Measurements from ENCODE around the gene RASGRP4. TPM values are rescaled to one million over a fixed set of nuclear protein-coding genes. Genes with fewer than 3 reads are reported as not detected.

Gene RASGRP4
- polyA plus RNA-seq, 1 donor = 1.5 TPM

- Histone ChIP-seq H3K4me1 (ENCODE audit: control insufficient read depth, insufficient read depth, low read length) (no peaks in the 10 kb centered on the region), H3K9me3 (ENCODE audit: control insufficient read depth, low read depth, low read length) (peaks cover 4% of the 10 kb centered on the region), H3K27ac (ENCODE audit: low read length) (no peak overlapping the region), H3K27me3 (ENCODE audit: control insufficient read depth, insufficient read depth, low read length) (no peaks in the 10 kb centered on the region), H3K36me3 (ENCODE audit: control insufficient read depth, insufficient read depth, low read length) (no peaks in the 10 kb centered on the region), H3K4me3 (ENCODE audit: low read length) (no peak overlapping the region)
- no CpG with 5 or more reads among the region's 9 CpGs for WGBS (ENCODE audit: insufficient coverage, low lambda C conversion rate)
- DNase-seq = no peak
Measured at GRCh38 chr19:38448225-38448624, 22.2 kb upstream of the RASGRP4 start.

DNA sequence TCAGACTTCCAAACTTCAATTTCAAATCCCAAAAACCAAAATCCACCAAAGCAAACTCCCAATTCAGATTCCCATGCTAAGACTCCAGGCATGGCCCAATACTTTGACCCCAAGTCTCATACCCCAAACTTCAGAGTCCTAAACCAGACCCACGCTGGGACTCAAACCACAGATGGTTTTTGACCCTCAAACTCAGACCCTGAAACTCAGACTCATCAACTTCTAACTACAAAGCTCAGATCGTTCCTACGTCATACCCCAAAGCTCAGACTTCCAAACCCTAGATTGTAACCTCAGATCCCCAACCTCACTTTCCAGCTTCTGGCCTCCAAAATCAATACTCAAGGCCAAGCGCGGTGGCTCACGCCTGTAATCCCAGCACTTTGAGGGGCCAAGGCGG, 19.3 kb upstream of the RASGRP4 start:
- H3K4me1 ChIP-seq (ENCODE audit: control insufficient read depth, insufficient read depth, low read length) = no peaks in the 10 kb centered on the region
- H3K4me3 ChIP-seq (ENCODE audit: low read length) = no peak overlapping the region
- no peaks in the 10 kb centered on the region for H3K36me3 ChIP-seq (ENCODE audit: control insufficient read depth, insufficient read depth, low read length)
- H3K27me3 ChIP-seq (ENCODE audit: control insufficient read depth, insufficient read depth, low read length) = no peaks in the 10 kb centered on the region
- no peaks in the 10 kb centered on the region for H3K9me3 ChIP-seq (ENCODE audit: control insufficient read depth, low read depth, low read length)
- DNase-seq = no peak
- no CpG with 5 or more reads among the region's 7 CpGs for WGBS (ENCODE audit: insufficient coverage, low lambda C conversion rate)
- no peak overlapping the region for H3K27ac ChIP-seq (ENCODE audit: low read length)

DNA sequence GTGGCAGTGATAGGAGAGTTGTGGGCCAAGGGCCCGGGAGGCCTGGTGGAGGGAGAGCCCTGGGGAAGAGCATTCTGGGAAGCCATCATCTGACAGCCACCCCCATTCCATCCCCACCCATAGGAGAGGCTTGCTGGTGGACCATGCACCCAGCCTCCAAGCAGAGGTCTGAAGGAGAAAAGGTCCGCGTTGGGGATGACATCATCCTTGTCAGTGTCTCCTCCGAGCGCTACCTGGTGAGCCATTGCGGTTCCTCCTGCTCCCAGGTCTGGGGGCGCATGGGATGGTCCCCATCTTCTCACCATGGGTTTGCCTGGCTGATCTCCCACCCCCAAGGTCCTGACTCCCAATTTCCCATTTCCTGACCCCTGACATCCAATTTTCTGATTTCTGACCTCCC, 18.0 kb upstream of the RASGRP4 start:
- no peak for DNase-seq
- H3K4me3 ChIP-seq (ENCODE audit: low read length) = no peak overlapping the region
- H3K4me1 ChIP-seq (ENCODE audit: control insufficient read depth, insufficient read depth, low read length) = no peaks in the 10 kb centered on the region
- whole genome bisulfite sequencing (ENCODE audit: insufficient coverage, low lambda C conversion rate) = 90% methylated on average over 2 of the region's 7 CpGs
- no peaks in the 10 kb centered on the region for H3K36me3 ChIP-seq (ENCODE audit: control insufficient read depth, insufficient read depth, low read length)
- H3K27ac ChIP-seq (ENCODE audit: low read length) = no peak overlapping the region
- no peaks in the 10 kb centered on the region for H3K27me3 ChIP-seq (ENCODE audit: control insufficient read depth, insufficient read depth, low read length)
- H3K9me3 ChIP-seq (ENCODE audit: control insufficient read depth, low read depth, low read length) = no peaks in the 10 kb centered on the region

DNA sequence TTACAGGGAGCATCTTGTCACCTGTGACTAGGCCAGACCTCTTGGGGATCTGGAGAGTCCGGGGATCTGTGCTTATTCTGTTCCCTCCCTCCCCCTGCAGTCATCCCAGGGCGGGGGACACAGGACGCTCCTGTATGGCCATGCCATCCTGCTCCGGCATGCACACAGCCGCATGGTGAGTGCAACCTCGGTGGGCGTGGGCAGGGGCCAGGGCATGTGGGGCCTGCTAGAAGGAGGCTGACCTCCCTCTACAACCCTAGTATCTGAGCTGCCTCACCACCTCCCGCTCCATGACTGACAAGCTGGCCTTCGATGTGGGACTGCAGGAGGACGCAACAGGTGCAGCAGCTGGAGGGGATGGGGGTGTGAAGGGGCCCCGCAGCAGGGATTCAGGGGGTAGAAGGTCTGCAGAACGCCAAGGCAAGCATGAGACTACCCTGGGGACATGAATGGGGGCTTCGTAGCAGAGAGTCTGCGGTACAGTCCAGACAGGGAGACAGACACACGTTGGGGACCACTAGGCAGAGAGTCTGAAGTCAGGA, 17.5 kb upstream of the RASGRP4 start:
- Histone ChIP-seq H3K36me3 (ENCODE audit: control insufficient read depth, insufficient read depth, low read length) (no peaks in the 10 kb centered on the region), H3K4me3 (ENCODE audit: low read length) (no peak overlapping the region), H3K9me3 (ENCODE audit: control insufficient read depth, low read depth, low read length) (no peaks in the 10 kb centered on the region), H3K4me1 (ENCODE audit: control insufficient read depth, insufficient read depth, low read length) (no peaks in the 10 kb centered on the region), H3K27me3 (ENCODE audit: control insufficient read depth, insufficient read depth, low read length) (no peaks in the 10 kb centered on the region), H3K27ac (ENCODE audit: low read length) (no peak overlapping the region)
- no peak for DNase-seq
- WGBS (ENCODE audit: insufficient coverage, low lambda C conversion rate) = no CpG with 5 or more reads among the region's 15 CpGs

DNA sequence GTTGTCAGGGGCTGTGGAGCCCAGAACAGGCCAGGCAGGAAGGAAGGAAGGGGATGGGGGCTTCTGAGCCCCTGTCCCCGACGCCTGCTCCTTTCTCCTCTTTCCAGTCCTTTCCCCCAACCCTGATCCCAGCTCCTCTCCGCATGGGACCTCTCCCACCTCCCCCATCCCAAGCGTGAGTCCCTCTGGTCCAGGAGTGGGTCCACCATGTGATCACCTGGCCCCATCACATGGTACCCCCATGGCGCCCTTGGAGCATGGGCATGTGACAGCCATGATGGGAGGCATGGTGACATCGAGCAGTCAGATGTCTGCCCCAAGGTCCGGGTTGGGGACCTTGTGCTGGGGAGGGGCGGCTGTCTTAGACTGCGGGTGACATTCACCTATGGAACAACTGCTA, 16.7 kb upstream of the RASGRP4 start:
- H3K36me3 ChIP-seq (ENCODE audit: control insufficient read depth, insufficient read depth, low read length) = no peaks in the 10 kb centered on the region
- no CpG with 5 or more reads among the region's 9 CpGs for WGBS (ENCODE audit: insufficient coverage, low lambda C conversion rate)

GRCh38 chr19:38441657-38442348, 15.8 kb upstream of the RASGRP4 start:
- no peak overlapping the region for H3K27ac ChIP-seq (ENCODE audit: low read length)
- H3K27me3 ChIP-seq (ENCODE audit: control insufficient read depth, insufficient read depth, low read length) = no peaks in the 10 kb centered on the region
- H3K4me1 ChIP-seq (ENCODE audit: control insufficient read depth, insufficient read depth, low read length) = no peaks in the 10 kb centered on the region
- WGBS (ENCODE audit: insufficient coverage, low lambda C conversion rate) = no CpG with 5 or more reads among the region's 7 CpGs
- H3K4me3 ChIP-seq (ENCODE audit: low read length) = no peak overlapping the region
- H3K36me3 ChIP-seq (ENCODE audit: control insufficient read depth, insufficient read depth, low read length) = no peaks in the 10 kb centered on the region
- DNase-seq = no peak
- no peaks in the 10 kb centered on the region for H3K9me3 ChIP-seq (ENCODE audit: control insufficient read depth, low read depth, low read length)

More for the DNA sequence above, 16.7 kb upstream of the RASGRP4 start:
- no peaks in the 10 kb centered on the region for H3K4me1 ChIP-seq (ENCODE audit: control insufficient read depth, insufficient read depth, low read length)
- no peaks in the 10 kb centered on the region for H3K27me3 ChIP-seq (ENCODE audit: control insufficient read depth, insufficient read depth, low read length)
- H3K4me3 ChIP-seq (ENCODE audit: low read length) = no peak overlapping the region
- no peaks in the 10 kb centered on the region for H3K9me3 ChIP-seq (ENCODE audit: control insufficient read depth, low read depth, low read length)
- no peak for DNase-seq
- no peak overlapping the region for H3K27ac ChIP-seq (ENCODE audit: low read length)

GRCh38 chr19:38440592-38440991, 14.6 kb upstream of the RASGRP4 start:
- H3K27me3 ChIP-seq (ENCODE audit: control insufficient read depth, insufficient read depth, low read length) = no peaks in the 10 kb centered on the region
- no peaks in the 10 kb centered on the region for H3K9me3 ChIP-seq (ENCODE audit: control insufficient read depth, low read depth, low read length)
- WGBS (ENCODE audit: insufficient coverage, low lambda C conversion rate) = no CpG with 5 or more reads among the region's 14 CpGs
- DNase-seq = no peak
- no peaks in the 10 kb centered on the region for H3K36me3 ChIP-seq (ENCODE audit: control insufficient read depth, insufficient read depth, low read length)
- no peak overlapping the region for H3K4me3 ChIP-seq (ENCODE audit: low read length)
- no peak overlapping the region for H3K27ac ChIP-seq (ENCODE audit: low read length)
- H3K4me1 ChIP-seq (ENCODE audit: control insufficient read depth, insufficient read depth, low read length) = no peaks in the 10 kb centered on the region

DNA sequence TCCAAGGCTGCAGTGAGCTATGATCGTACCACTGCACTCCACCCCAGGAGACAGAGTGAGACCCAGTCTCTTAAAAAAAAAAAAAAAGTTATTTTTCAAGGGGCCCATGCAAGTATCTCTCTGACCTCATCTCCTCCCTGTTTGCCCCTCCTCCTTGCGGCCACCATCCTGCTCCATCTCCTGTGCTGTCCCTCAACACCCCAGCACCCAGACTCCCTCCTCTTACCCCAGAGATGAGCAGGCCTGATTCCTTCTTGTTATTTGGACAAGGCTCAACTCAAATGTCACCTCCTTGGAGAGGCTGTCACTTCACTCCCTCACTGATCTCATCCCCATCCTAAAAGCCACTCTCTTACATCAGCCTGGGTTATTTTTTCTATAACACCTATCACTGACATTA, 11.9 kb upstream of the RASGRP4 start:
- H3K9me3 ChIP-seq (ENCODE audit: control insufficient read depth, low read depth, low read length) = no peaks in the 10 kb centered on the region
- H3K36me3 ChIP-seq (ENCODE audit: control insufficient read depth, insufficient read depth, low read length) = no peaks in the 10 kb centered on the region
- 100% methylated on average over 1 of the region's 2 CpGs for WGBS (ENCODE audit: insufficient coverage, low lambda C conversion rate)
- H3K4me1 ChIP-seq (ENCODE audit: control insufficient read depth, insufficient read depth, low read length) = no peaks in the 10 kb centered on the region
- H3K4me3 ChIP-seq (ENCODE audit: low read length) = no peak overlapping the region
- H3K27ac ChIP-seq (ENCODE audit: low read length) = no peak overlapping the region
- no peak for DNase-seq
- H3K27me3 ChIP-seq (ENCODE audit: control insufficient read depth, insufficient read depth, low read length) = peaks cover 20% of the 10 kb centered on the region

DNA sequence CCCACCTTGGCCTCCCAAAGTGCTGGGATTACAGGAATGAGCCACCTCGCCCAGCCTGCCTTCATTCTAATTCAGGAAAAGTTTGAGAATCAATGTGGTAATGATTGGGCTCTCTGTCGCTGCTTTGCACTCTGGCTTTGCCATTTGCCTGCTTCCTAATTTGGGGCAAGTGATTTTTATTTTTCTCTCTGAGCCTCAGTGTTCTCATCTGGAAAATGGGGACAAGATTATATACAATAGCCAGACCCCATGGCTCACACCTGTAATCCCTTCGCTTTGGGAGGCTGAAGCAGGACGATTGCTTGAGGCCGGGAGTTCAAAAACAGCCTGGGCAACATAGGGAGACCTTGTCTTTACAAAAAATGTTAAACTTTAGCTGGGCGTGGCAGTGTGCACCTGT, 11.3 kb upstream of the RASGRP4 start:
- Histone ChIP-seq H3K4me3 (ENCODE audit: low read length) (no peak overlapping the region), H3K27me3 (ENCODE audit: control insufficient read depth, insufficient read depth, low read length) (peaks cover 22% of the 10 kb centered on the region), H3K4me1 (ENCODE audit: control insufficient read depth, insufficient read depth, low read length) (no peaks in the 10 kb centered on the region), H3K9me3 (ENCODE audit: control insufficient read depth, low read depth, low read length) (no peaks in the 10 kb centered on the region), H3K27ac (ENCODE audit: low read length) (no peak overlapping the region), H3K36me3 (ENCODE audit: control insufficient read depth, insufficient read depth, low read length) (no peaks in the 10 kb centered on the region)
- WGBS (ENCODE audit: insufficient coverage, low lambda C conversion rate) = 100% methylated on average over 1 of the region's 6 CpGs
- DNase-seq = no peak

- H3K27ac ChIP-seq (ENCODE audit: low read length) = no peak overlapping the region
- no peak overlapping the region for H3K4me3 ChIP-seq (ENCODE audit: low read length)
- no peaks in the 10 kb centered on the region for H3K4me1 ChIP-seq (ENCODE audit: control insufficient read depth, insufficient read depth, low read length)
- no peak for DNase-seq
- no CpG with 5 or more reads among the region's 13 CpGs for WGBS (ENCODE audit: insufficient coverage, low lambda C conversion rate)
- H3K36me3 ChIP-seq (ENCODE audit: control insufficient read depth, insufficient read depth, low read length) = no peaks in the 10 kb centered on the region
- H3K9me3 ChIP-seq (ENCODE audit: control insufficient read depth, low read depth, low read length) = no peaks in the 10 kb centered on the region
- peaks cover 27% of the 10 kb centered on the region for H3K27me3 ChIP-seq (ENCODE audit: control insufficient read depth, insufficient read depth, low read length)
Measured at GRCh38 chr19:38434549-38435051, 8.6 kb upstream of the RASGRP4 start.

DNA sequence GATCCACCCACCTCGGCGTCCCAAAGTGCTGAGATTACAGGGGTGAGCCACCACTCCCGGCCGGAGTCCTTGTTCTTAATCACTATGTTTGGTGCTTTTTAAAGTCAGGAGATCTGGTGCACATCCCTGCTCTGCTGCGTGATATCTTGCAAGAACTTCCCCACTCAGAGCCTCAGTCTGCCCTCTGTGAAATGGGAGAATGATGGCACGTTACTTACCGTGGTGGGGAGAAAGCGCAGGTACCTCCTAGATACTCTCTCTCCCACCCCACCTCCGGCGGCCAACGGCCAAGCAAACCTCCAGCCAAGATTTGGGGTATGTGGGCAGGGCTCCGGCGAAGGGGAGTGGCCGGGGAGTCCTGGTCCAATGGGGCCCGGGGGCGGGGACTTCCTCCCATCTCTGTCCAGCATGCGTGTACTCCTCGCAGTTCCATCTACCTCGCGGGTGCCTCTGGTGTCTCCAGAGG, 7.3 kb upstream of the RASGRP4 start, which contains the start of gene RYR1:
TSS of gene RYR1 (plus strand) at position 424 of the 466 bp plus-strand sequence. CDS start 139 bp downstream, outside the sequence.
- no peaks in the 10 kb centered on the region for H3K9me3 ChIP-seq (ENCODE audit: control insufficient read depth, low read depth, low read length)
- WGBS (ENCODE audit: insufficient coverage, low lambda C conversion rate) = no CpG with 5 or more reads among the region's 20 CpGs
- H3K4me1 ChIP-seq (ENCODE audit: control insufficient read depth, insufficient read depth, low read length) = no peaks in the 10 kb centered on the region
- H3K27me3 ChIP-seq (ENCODE audit: control insufficient read depth, insufficient read depth, low read length) = peaks cover 30% of the 10 kb centered on the region
- no peak within 1 kb of the TSS for H3K4me3 ChIP-seq (ENCODE audit: low read length)
- DNase-seq = no peak
- no peaks in the 10 kb centered on the region for H3K36me3 ChIP-seq (ENCODE audit: control insufficient read depth, insufficient read depth, low read length)
- H3K27ac ChIP-seq (ENCODE audit: low read length) = no peak within 1 kb of the TSS

Data from large intestine (tissue), 3 donors.